Immature natural killer cell (primary cell): ENCODE measurements around the gene SPSB1. TPM values are rescaled to one million over a fixed set of nuclear protein-coding genes. Genes with fewer than 3 reads are reported as not detected.
"Not testable (repeated sequence)": the region's sequence is repeated elsewhere in the genome, so short reads cannot be mapped to it uniquely, and the experiment has no call there.

Experiments
- DNase-seq, 3 donors: peaks; one replicate each; pipeline ENCODE4 v3.0.0; 2022; ENCODE audit warnings: mixed read lengths in 1 of 3
- H3K27ac Mint-ChIP-seq, 6 donors: one replicate each; pipeline ENCODE4 v1.8.0; 2020; ENCODE audit warnings: mixed read lengths in 6 of 6, mild to moderate bottlenecking in 5 of 6, inconsistent platforms in 4 of 6, moderate library complexity in 3 of 6
- H3K27me3 Mint-ChIP-seq, 3 donors: one replicate each; pipeline ENCODE4 v1.8.0; 2020 to 2021; ENCODE audit warnings: low read depth in 3 of 3, mild to moderate bottlenecking in 3 of 3, mixed read lengths in 3 of 3, moderate library complexity in 3 of 3, inconsistent platforms in 1 of 3
- H3K36me3 Mint-ChIP-seq, 3 donors: one replicate each; pipeline ENCODE4 v1.8.0; 2020; ENCODE audit warnings: mixed read lengths in 3 of 3, inconsistent platforms in 2 of 3, mild to moderate bottlenecking in 2 of 3
- H3K4me1 Mint-ChIP-seq, 2 donors: one replicate each; pipeline ENCODE4 v1.8.0; 2020; ENCODE audit warnings: inconsistent platforms in 2 of 2, mild to moderate bottlenecking in 2 of 2, mixed read lengths in 2 of 2, moderate library complexity in 1 of 2
- H3K4me3 Mint-ChIP-seq, 5 donors: one replicate each; pipeline ENCODE4 v1.8.0; 2020; ENCODE audit warnings: mild to moderate bottlenecking in 5 of 5, mixed read lengths in 5 of 5, inconsistent platforms in 3 of 5, moderate library complexity in 3 of 5
- H3K9me3 Mint-ChIP-seq, 6 donors: one replicate each; pipeline ENCODE4 v1.8.0; 2020; ENCODE audit warnings: mild to moderate bottlenecking in 6 of 6, mixed read lengths in 6 of 6, inconsistent platforms in 4 of 6, moderate library complexity in 3 of 6
- polyA plus RNA-seq, 3 donors: library from polyadenylated mRNA; unstranded; fragments of 300-500 nt; fragmentation: Illumina TruSeq; gene quantifications; one replicate each; pipeline ENCODE4 v1.2.3, GENCODE V29; 2021

SPSB1 gene
- polyA plus RNA-seq, 3 donors from 2014 or later = 2.4 to 6.6 TPM; not detected in 1

- H3K27ac Mint-ChIP-seq = peak overlapping the region in 1 of 6 donors; percentile 22
- no peak for DNase-seq
- peak overlapping the region; percentile 61 to 77 (median 72) for H3K4me3 Mint-ChIP-seq
Observed at GRCh38 chr1:9291914-9292360, 757 bp upstream of the SPSB1 start.

GRCh38 chr1:9293241-9293532 is 493 bp downstream of the SPSB1 start:
- no peak overlapping the region for H3K27ac Mint-ChIP-seq
- peaks cover 4 to 8% of the 10 kb centered on the region in 2 donors for H3K4me1 Mint-ChIP-seq
- no peak overlapping the region for H3K4me3 Mint-ChIP-seq
- H3K27me3 Mint-ChIP-seq = peaks cover 5 to 9% (median 7%) of the 10 kb centered on the region in 3 donors
- H3K9me3 Mint-ChIP-seq = peaks cover 4 to 10% (median 7%) of the 10 kb centered on the region in 6 donors
- H3K36me3 Mint-ChIP-seq = peaks cover 4 to 15% (median 5%) of the 10 kb centered on the region in 3 donors
- peak in 1 of 3 donors; percentile 25 for DNase-seq

More at GRCh38 chr1:9291914-9292360, 757 bp upstream of the SPSB1 start:
- H3K9me3 Mint-ChIP-seq = peaks cover 4 to 18% (median 13%) of the 10 kb centered on the region in 6 donors
- H3K27me3 Mint-ChIP-seq = peaks cover 5 to 6% (median 5%) of the 10 kb centered on the region in 3 donors
- H3K36me3 Mint-ChIP-seq = peaks cover 4 to 17% (median 5%) of the 10 kb centered on the region in 3 donors
- peaks cover 4 to 12% of the 10 kb centered on the region in 2 donors for H3K4me1 Mint-ChIP-seq

DNA sequence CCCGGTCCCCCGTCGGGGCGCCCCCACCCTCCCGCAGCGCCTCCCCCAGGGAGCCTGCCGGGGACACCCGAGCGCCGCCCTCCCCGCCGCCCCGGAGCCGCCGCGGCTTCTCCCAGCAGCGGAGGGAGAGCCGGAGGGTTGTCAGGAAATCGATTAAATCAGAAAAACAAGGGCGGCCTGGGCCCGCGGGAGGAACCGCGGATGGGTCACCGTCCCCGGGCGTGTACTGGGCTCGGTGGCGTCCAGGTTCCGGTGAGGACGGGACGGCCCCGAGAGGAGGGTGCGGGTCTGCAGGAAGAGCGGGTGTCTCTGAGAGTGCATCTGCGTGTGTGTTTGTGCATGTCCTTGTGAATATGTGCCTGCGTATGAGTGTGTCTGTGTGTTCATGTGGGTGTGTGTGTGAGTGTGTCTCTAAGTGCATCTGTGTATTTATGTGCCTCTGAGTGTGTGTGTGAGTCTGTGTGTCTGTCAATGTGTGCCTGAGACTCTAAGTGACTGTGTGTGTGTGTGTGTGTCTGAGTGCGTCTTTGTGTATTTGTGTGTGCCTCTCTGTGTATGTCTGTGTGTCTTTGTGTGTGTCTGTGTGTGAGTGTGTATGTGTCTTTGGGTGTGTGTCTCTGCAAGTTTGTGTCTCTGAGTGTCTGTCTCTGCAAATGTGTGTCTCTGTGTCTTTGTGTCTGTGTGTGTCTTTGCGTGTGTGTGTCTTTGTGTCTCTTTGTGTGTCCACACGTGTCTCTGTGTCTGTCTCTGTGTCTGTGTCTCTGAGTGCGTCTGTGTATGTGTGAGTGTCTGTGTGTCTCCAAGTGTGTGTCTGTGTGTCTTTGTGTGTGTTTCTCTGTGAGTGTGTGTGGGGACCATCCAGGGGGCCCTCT is 1.1 kb downstream of the SPSB1 start:
- peak; percentile 19 to 46 (median 38) for DNase-seq
- H3K36me3 Mint-ChIP-seq = peaks cover 4 to 11% (median 4%) of the 10 kb centered on the region in 3 donors
- no peak overlapping the region for H3K4me3 Mint-ChIP-seq
- no peak overlapping the region for H3K27ac Mint-ChIP-seq
- peaks cover 5 to 9% (median 7%) of the 10 kb centered on the region in 3 donors for H3K27me3 Mint-ChIP-seq
- peaks cover 3 to 5% (median 4%) of the 10 kb centered on the region in 6 donors for H3K9me3 Mint-ChIP-seq
- peaks cover 4 to 8% of the 10 kb centered on the region in 2 donors for H3K4me1 Mint-ChIP-seq

GRCh38 chr1:9294405-9294773 is 1.7 kb downstream of the SPSB1 start:
- no peak for DNase-seq
- Mint-ChIP-seq H3K4me1 (peaks cover 4 to 8% of the 10 kb centered on the region in 2 donors), H3K27me3 (peaks cover 5 to 9% (median 7%) of the 10 kb centered on the region in 3 donors), H3K36me3 (peaks cover 0 to 7% (median 0%) of the 10 kb centered on the region in 3 donors), H3K27ac (no peak overlapping the region), H3K9me3 (no peaks in the 10 kb centered on the region), H3K4me3 (no peak overlapping the region)

- H3K27ac Mint-ChIP-seq = peak overlapping the region in 1 of 6 donors; percentile 33
- H3K9me3 Mint-ChIP-seq = no peaks in the 10 kb centered on the region
- peak overlapping the region in 2 of 5 donors; percentile 3 to 38 for H3K4me3 Mint-ChIP-seq
- peaks cover 5 to 9% (median 7%) of the 10 kb centered on the region in 3 donors for H3K27me3 Mint-ChIP-seq
- peaks cover 2 to 9% of the 10 kb centered on the region in 2 donors for H3K4me1 Mint-ChIP-seq
- H3K36me3 Mint-ChIP-seq = peaks cover 0 to 7% (median 0%) of the 10 kb centered on the region in 3 donors
- DNase-seq = no peak
Observed at GRCh38 chr1:9294910-9295636, 2.4 kb downstream of the SPSB1 start.

DNA sequence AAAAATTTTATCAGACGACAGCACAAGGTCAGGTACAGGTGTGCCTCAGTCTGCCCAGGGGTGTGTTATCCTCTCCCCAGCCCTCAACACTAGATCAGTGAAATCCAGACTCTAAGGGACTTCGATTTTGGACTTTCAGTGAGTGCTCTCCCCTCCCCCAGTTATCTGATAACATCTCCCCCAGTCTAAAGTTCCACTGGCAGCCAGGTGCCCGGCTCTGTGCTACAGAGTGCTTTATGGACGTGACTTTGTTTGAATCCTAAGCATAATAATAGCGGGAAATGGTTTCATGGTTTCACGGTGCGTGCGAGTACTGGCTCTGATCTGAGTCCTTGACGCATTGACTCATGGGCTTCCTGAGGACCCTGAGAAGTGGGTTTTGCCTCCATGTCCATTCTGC is 3.2 kb downstream of the SPSB1 start:
- Mint-ChIP-seq H3K9me3 (no peaks in the 10 kb centered on the region), H3K36me3 (peaks cover 0 to 7% (median 0%) of the 10 kb centered on the region in 3 donors)

GRCh38 chr1:9296850-9297249 is 4.2 kb downstream of the SPSB1 start:
- Mint-ChIP-seq H3K9me3 (no peaks in the 10 kb centered on the region), H3K27me3 (peaks cover 5 to 7% (median 6%) of the 10 kb centered on the region in 3 donors), H3K36me3 (peaks cover 0 to 7% (median 0%) of the 10 kb centered on the region in 3 donors), H3K4me1 (peaks cover under 1 to 22% of the 10 kb centered on the region in 2 donors), H3K27ac (no peak overlapping the region), H3K4me3 (no peak overlapping the region)
- DNase-seq = no peak

More for the DNA sequence above, 3.2 kb downstream of the SPSB1 start:
- Mint-ChIP-seq H3K4me3 (peak overlapping the region in 3 of 5 donors; percentile 18 to 40 (median 32)), H3K27me3 (peaks cover 5 to 9% (median 7%) of the 10 kb centered on the region in 3 donors), H3K4me1 (peaks cover 2 to 17% of the 10 kb centered on the region in 2 donors), H3K27ac (no peak overlapping the region)
- no peak for DNase-seq

GRCh38 chr1:9297831-9298230 is 5.1 kb downstream of the SPSB1 start:
- Mint-ChIP-seq H3K36me3 (peaks cover 0 to 7% (median 0%) of the 10 kb centered on the region in 3 donors), H3K9me3 (no peaks in the 10 kb centered on the region), H3K27me3 (peaks cover 5 to 7% (median 5%) of the 10 kb centered on the region in 3 donors), H3K4me1 (peaks cover 0 to 22% of the 10 kb centered on the region in 2 donors), H3K4me3 (no peak overlapping the region), H3K27ac (no peak overlapping the region)
- no peak for DNase-seq

DNA sequence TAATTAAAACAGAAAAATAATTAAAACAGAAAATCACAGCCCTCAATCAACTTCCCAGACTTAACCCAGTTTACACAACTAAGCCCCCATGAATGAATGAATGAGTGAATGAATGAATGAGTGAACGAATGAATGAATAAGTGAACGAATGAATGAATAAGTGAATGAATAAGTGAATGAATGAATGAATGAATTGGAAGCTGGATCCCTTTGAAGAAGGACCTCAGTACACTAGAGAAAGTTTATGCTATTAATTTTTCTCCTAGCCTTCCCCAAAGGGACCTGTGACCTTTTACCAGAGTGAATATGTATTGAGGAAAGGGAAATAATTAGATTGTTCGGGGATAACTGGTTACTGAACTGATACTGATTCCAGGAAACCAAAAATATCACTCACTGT is 5.6 kb downstream of the SPSB1 start:
- DNase-seq = no peak
- Mint-ChIP-seq H3K27me3 (peaks cover 5 to 7% (median 6%) of the 10 kb centered on the region in 3 donors), H3K4me1 (peaks cover 0 to 22% of the 10 kb centered on the region in 2 donors), H3K36me3 (peaks cover 0 to 7% (median 0%) of the 10 kb centered on the region in 3 donors), H3K9me3 (no peaks in the 10 kb centered on the region), H3K27ac (no peak overlapping the region), H3K4me3 (no peak overlapping the region)

GRCh38 chr1:9299571-9300541 is 7.2 kb downstream of the SPSB1 start:
- DNase-seq, H3K36me3 Mint-ChIP-seq, H3K27me3 Mint-ChIP-seq, H3K9me3 Mint-ChIP-seq, H3K4me3 Mint-ChIP-seq: not testable (repeated sequence)
- peaks cover 0 to 22% of the 10 kb centered on the region in 2 donors for H3K4me1 Mint-ChIP-seq
- H3K27ac Mint-ChIP-seq = peak overlapping the region in 1 of 6 donors; percentile 6

DNA sequence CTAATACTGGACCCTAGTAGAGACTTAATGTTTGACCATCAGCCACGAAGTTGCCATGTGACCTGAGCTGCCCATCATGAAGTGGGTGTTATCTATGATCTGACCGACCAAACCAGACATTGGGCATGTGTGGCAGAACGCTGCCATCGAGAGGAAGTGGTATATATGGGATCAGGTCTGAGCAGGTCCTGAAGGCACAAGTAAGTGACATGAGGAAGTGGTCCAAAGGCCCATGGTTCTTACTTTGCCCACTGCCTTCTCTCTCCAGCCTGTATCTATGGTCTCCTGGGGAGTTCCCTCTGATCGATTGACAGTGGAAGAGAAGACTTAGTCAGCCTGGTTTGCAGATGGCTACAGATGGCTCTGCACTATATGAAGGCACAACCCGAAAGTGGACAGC is 7.9 kb downstream of the SPSB1 start:
- no peaks in the 10 kb centered on the region for H3K9me3 Mint-ChIP-seq
- peaks cover 0 to 21% of the 10 kb centered on the region in 2 donors for H3K4me1 Mint-ChIP-seq
- H3K27me3 Mint-ChIP-seq = peaks cover 5 to 6% (median 5%) of the 10 kb centered on the region in 3 donors
- H3K36me3 Mint-ChIP-seq = peaks cover 0 to 7% (median 0%) of the 10 kb centered on the region in 3 donors
- no peak for DNase-seq
- H3K4me3 Mint-ChIP-seq = no peak overlapping the region
- H3K27ac Mint-ChIP-seq = peak overlapping the region in 1 of 6 donors; percentile 6

GRCh38 chr1:9302745-9303524 is 10.2 kb downstream of the SPSB1 start:
- H3K27me3 Mint-ChIP-seq = peaks cover 0 to 2% (median 2%) of the 10 kb centered on the region in 3 donors
- peaks cover 0 to 13% of the 10 kb centered on the region in 2 donors for H3K4me1 Mint-ChIP-seq
- H3K27ac Mint-ChIP-seq = no peak overlapping the region
- H3K36me3 Mint-ChIP-seq = no peaks in the 10 kb centered on the region
- no peaks in the 10 kb centered on the region for H3K9me3 Mint-ChIP-seq
- no peak overlapping the region for H3K4me3 Mint-ChIP-seq
- no peak for DNase-seq
